Tibial nerve (tissue), 4 donors: Measurements from ENCODE around the gene FANK1.

Experiments
- EP300 ChIP-seq, 2 donors: sonication (generic); formaldehyde crosslinking; IDR thresholded peaks; one replicate each; pipeline ENCODE4 v1.6.1; 2017; ENCODE audit warnings: antibody characterized with exemption in 2 of 2, mild to moderate bottlenecking in 1 of 2
- POLR2A ChIP-seq, 2 donors: fragments of 450-650 bp; IDR thresholded peaks; one replicate each; pipeline ENCODE4 v1.6.1; 2017; ENCODE audit warnings: antibody characterized with exemption in 2 of 2, mild to moderate bottlenecking in 2 of 2, moderate library complexity in 2 of 2
- TF ChIP-seq, protein P1 (sequence below), 5 experiments: fragments of 200-600 bp in 3 of 5; fragments of 450-650 bp in 2 of 5; sonication (generic) in 3 of 5; IDR thresholded peaks; one replicate each; pipeline ENCODE4 v1.5.1; 2016 to 2019; ENCODE audit warnings: antibody characterized with exemption in 5 of 5, mild to moderate bottlenecking in 3 of 5, moderate library complexity in 2 of 5

DNA sequence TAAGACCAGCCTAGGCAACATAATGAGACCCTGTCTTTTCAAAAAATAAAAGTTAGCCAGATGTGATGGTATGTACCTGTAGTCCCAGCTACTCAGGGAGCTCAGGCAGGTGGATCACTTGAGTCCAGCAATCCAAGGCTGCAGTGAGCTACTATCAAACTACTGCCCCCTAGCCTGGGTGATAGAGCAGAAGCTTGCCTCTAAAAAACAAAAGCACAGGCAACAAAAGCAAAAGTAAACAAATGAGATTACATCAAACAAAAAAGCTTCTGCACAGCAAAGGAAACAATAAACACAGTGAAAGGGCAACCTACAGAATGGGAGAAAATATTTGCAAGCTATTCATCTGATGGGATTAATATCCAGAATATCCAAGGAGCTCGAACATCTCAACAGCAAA is 65.4 kb downstream of the FANK1 start:
- TF ChIP-seq, protein P1, sequence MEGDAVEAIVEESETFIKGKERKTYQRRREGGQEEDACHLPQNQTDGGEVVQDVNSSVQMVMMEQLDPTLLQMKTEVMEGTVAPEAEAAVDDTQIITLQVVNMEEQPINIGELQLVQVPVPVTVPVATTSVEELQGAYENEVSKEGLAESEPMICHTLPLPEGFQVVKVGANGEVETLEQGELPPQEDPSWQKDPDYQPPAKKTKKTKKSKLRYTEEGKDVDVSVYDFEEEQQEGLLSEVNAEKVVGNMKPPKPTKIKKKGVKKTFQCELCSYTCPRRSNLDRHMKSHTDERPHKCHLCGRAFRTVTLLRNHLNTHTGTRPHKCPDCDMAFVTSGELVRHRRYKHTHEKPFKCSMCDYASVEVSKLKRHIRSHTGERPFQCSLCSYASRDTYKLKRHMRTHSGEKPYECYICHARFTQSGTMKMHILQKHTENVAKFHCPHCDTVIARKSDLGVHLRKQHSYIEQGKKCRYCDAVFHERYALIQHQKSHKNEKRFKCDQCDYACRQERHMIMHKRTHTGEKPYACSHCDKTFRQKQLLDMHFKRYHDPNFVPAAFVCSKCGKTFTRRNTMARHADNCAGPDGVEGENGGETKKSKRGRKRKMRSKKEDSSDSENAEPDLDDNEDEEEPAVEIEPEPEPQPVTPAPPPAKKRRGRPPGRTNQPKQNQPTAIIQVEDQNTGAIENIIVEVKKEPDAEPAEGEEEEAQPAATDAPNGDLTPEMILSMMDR (IDR thresholded peaks at IDR 0.05), result no peak
- TF ChIP-seq POLR2A (IDR thresholded peaks at IDR 0.05) (no peak), EP300 (IDR thresholded peaks at IDR 0.05) (no peak)
